Mucosa of descending colon (tissue), 3 donors: ENCODE measurements around the gene CPA5. TPM values are rescaled to one million over a fixed set of nuclear protein-coding genes. Genes with fewer than 3 reads are reported as not detected.

ENCODE experiments used
- ATAC-seq: fragments of 200-7000 bp; cut with Tn5 transposase; one replicate; pipeline ENCODE4 v1.9.1; 2020; ENCODE audit warnings: mild to moderate bottlenecking, moderate library complexity
- DNase-seq, 3 donors: peaks; one replicate each; pipeline ENCODE4 v3.0.0-alpha.2; 2020
- H3K36me3 ChIP-seq: fragments of 200-600 bp; one replicate; pipeline ENCODE4 v1.8.0; 2021; ENCODE audit warnings: low read depth, mild to moderate bottlenecking
- H3K4me1 ChIP-seq: fragments of 200-600 bp; one replicate; pipeline ENCODE4 v1.8.0; 2021; ENCODE audit warnings: low read depth, mild to moderate bottlenecking
- H3K4me3 ChIP-seq: fragments of 200-600 bp; one replicate; pipeline ENCODE4 v1.8.0; 2021; ENCODE audit warnings: mild to moderate bottlenecking
- H3K9me3 ChIP-seq: fragments of 200-600 bp; one replicate; pipeline ENCODE4 v1.8.0; 2021; ENCODE audit warnings: mild to moderate bottlenecking
- intact Hi-C, 2 donors: fragments of 100-400 bp; cut with DNase I in 1 of 2; cut with micrococcal nuclease in 1 of 2; formaldehyde crosslinking; loops; one replicate each; pipeline versions ENCODE4 v1.11.0 to v1.11.1; 2022; cut with DNase I, micrococcal nuclease
- total RNA-seq, 3 donors: library from RNA; stranded (reverse); fragmentation: NEBNext Ultra II Directional in 2 of 3; extraction: Animal tissue kit (Norgen Biotek cat#: 25700) in 2 of 3; gene quantifications; one replicate each; pipeline versions ENCODE4 v1.2.1 to v1.2.4, GENCODE V29; 2021 to 2023
- TF ChIP-seq, protein P1 (sequence below): fragments of 200-600 bp; IDR thresholded peaks from one replicate; pipeline ENCODE4 v1.8.0; 2022; ENCODE audit warnings: antibody characterized with exemption, mild to moderate bottlenecking
- donor health status: DM: no; HTN: no; CAD: no; lungs with moderate emphysema.
- donor health status: DM: no; HTN: no; CAD: no.
- donor health status: DM: no; HTN: yes; CAD: no.

CPA5 gene
- total RNA-seq, 3 donors from 2014 or later = not detected

DNA sequence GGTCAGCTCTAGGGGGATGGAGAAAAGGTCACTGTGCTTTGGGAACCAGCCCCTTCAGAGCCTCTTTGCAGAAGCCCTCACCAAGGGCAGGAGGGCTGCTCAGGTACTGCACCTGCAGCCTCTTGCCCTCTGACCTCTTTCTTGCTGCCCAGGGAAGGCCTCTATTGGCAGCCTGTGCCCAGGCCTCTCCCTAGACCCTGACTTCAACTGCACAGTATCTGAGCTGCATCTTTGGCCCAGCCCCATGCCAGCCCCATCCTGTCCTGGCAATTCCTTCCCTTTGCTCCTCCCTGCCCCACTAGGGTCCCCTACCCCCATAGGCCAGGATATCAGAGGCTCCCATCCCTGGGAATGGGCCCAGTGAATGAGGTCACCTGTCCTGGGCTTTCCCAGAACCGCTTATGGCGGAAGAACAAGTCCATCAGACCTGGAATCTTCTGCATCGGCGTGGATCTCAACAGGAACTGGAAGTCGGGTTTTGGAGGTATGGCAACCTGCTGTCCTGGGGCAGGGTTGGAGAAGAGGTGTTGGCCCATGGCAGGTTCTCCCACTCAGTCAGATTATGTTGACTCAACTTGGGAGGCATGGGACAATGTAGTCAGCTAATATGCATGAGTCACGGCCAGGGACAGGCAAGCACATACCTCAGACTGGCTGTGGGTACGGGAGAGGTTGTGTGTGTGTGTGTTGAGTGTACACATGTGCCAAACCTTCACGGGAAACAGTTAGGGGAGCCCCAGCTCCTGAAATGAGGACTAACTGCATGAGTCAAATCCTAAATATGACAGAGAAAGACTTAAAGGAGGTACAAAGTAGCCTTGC, 18.6 kb downstream of the CPA5 start:
- H3K4me3 ChIP-seq = no peak overlapping the region
- peaks cover 7% of the 10 kb centered on the region for H3K4me1 ChIP-seq
- no peaks in the 10 kb centered on the region for H3K36me3 ChIP-seq
- peaks cover 6% of the 10 kb centered on the region for H3K9me3 ChIP-seq
- TF ChIP-seq, protein P1, sequence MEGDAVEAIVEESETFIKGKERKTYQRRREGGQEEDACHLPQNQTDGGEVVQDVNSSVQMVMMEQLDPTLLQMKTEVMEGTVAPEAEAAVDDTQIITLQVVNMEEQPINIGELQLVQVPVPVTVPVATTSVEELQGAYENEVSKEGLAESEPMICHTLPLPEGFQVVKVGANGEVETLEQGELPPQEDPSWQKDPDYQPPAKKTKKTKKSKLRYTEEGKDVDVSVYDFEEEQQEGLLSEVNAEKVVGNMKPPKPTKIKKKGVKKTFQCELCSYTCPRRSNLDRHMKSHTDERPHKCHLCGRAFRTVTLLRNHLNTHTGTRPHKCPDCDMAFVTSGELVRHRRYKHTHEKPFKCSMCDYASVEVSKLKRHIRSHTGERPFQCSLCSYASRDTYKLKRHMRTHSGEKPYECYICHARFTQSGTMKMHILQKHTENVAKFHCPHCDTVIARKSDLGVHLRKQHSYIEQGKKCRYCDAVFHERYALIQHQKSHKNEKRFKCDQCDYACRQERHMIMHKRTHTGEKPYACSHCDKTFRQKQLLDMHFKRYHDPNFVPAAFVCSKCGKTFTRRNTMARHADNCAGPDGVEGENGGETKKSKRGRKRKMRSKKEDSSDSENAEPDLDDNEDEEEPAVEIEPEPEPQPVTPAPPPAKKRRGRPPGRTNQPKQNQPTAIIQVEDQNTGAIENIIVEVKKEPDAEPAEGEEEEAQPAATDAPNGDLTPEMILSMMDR = no peak
- DNase-seq (no peak), ATAC-seq (peak; percentile 53)
- intact Hi-C loops = no loop called here

DNA sequence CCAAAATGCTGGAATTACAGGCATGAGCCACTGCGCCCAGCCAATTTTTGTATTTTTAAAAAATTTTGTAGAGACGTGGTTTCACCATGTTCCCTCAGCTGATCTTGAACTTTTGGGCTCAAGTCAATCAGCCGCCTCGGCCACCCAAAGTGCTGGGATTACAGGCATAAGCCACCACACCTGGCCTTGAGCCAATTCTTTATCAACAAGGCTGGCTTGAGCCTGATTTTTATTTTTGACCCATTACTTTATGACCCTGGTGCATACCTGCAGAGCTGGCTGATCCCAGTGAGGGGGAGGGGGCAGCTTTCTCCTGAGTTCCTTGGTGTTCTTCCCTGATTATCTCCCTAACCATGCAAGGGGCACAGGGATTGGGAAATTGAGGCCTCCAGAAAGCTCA, 19.8 kb downstream of the CPA5 start:
- ATAC-seq (no peak), DNase-seq (no peak)
- H3K4me1 ChIP-seq = peaks cover 10% of the 10 kb centered on the region
- intact Hi-C loops = no loop called here
- H3K4me3 ChIP-seq = no peak overlapping the region
- peaks cover 1% of the 10 kb centered on the region for H3K9me3 ChIP-seq
- H3K36me3 ChIP-seq = no peaks in the 10 kb centered on the region
- TF ChIP-seq, protein P1 = no peak

DNA sequence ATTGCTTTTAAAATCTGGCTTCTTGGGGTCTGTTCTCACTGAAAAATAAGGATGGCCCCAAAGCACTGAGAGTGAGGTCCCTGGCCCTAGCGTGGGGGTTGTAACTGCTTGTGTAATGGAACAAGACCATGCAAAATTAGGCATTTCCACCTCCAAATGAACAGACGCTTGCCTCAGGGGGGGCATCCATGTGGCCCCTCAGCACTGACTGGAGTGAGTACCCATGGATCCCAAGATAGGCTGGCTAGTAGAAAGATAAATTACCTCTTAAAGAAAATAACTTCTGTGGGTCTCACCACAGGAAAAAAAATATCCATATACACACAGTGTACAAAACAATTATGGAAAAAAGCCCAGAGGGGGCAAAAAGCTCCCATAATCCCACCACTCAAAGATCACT, 20.5 kb downstream of the CPA5 start:
- no peak overlapping the region for H3K4me3 ChIP-seq
- no peaks in the 10 kb centered on the region for H3K9me3 ChIP-seq
- intact Hi-C loops = no loop called here
- no peak for ATAC-seq
- TF ChIP-seq, protein P1 = no peak
- DNase-seq = no peak
- H3K4me1 ChIP-seq = peaks cover 10% of the 10 kb centered on the region
- no peaks in the 10 kb centered on the region for H3K36me3 ChIP-seq

DNA sequence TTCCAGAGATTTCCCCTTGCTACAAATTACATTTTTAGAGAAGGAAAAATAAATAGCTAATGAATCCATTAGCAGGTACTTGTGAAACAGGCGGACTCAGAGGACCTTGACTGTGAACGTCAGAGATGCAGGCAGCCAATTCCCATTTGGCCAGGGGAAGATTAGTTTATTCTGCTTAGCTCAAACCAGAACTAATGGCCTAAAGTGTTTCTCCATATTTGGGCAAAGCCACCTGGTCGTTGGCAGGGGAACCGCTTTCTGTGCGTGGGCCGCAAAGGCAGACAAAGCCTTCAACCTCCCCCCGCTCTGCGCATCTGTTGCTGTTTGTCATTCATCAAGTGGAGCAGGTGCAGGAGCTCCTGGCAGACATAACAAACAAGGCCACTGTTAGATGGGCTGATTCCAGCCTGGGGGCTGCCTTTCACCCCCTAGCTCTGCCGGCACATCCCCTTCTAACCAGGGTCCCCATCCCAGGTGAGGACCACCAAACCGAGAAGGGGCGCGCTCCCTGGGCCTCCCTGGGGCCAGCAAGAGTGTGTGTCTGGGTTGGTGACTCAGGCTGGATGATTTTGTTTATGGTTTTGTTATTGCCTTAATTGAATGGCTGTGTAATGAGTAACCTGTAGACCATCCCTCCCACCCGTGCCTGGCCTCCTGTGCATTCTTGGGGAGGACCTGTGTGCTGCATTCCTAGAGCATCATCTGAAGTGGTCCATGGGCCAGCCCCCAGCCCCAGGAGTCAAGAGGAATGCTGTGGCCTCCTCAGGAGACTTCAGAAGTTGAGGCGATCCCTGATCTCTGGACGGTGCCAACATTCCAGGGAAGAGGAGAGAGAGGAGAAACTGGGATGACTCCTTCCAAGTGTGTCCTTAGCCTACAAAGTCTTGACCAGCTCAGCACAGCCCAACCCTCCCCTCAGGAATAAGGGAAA, 21.2 kb downstream of the CPA5 start:
- intact Hi-C loops = no loop called here
- H3K9me3 ChIP-seq = no peaks in the 10 kb centered on the region
- TF ChIP-seq, protein P1 = no peak
- DNase-seq (no peak), ATAC-seq (peak; percentile 82)
- H3K4me1 ChIP-seq = peaks cover 10% of the 10 kb centered on the region
- no peak overlapping the region for H3K4me3 ChIP-seq
- no peaks in the 10 kb centered on the region for H3K36me3 ChIP-seq

DNA sequence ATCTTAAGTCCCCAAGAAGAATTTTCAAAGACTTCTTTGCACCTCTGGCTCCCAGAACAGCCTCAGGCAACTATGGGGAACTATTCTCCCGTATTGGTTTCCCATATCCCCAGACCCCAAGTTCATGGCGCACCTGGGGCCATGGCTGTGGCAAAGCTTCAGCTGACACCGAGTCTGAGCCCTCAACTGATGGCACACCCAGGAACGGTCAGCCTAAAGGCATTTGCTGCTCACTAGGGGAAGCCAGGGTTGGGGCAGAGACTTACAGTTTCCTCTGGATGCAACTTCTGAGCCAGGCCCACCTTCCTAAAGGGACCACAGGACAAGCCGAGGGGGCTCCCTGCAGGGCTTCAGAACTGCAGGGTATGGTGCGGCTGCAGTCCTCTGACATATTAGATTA, 21.9 kb downstream of the CPA5 start:
- intact Hi-C loops = no loop called here
- Histone ChIP-seq H3K4me3 (no peak overlapping the region), H3K9me3 (no peaks in the 10 kb centered on the region), H3K4me1 (peaks cover 10% of the 10 kb centered on the region), H3K36me3 (no peaks in the 10 kb centered on the region)
- TF ChIP-seq, protein P1 = no peak
- DNase-seq (no peak), ATAC-seq (no peak)
